Astrocyte (in vitro differentiated cells and primary cell): ENCODE results near the gene SLC25A21. TPM values are rescaled to one million over a fixed set of nuclear protein-coding genes. Genes with fewer than 3 reads are reported as not detected.

Source experiments
- DNase-seq: peaks from one replicate; pipeline ENCODE4 v3.0.0-alpha.2; 2010; ENCODE audit warnings: low read depth
- FAIRE-seq: peaks from 2 replicates; lab custom pipeline; 2011; peaks lifted over from hg19 to GRCh38; lab: Jason Lieb, UNC
- H2AFZ ChIP-seq: 2 replicates; pipeline ENCODE4 v1.6.0; 2012; ENCODE audit warnings: low read depth, low read length, inconsistent platforms
- H3K27ac ChIP-seq: 2 replicates; pipeline ENCODE4 v1.5.1; 2011; ENCODE audit warnings: low read depth, low read length, inconsistent platforms
- H3K27me3 ChIP-seq: 2 replicates; pipeline ENCODE4 v1.6.0; 2011; ENCODE audit warnings: low read length, inconsistent platforms; ENCODE audit not compliant: insufficient read depth
- H3K36me3 ChIP-seq: 2 replicates; pipeline ENCODE4 v1.5.1; 2011; ENCODE audit warnings: low read length, inconsistent platforms; ENCODE audit not compliant: insufficient read depth
- H3K4me1 ChIP-seq: 2 replicates; pipeline ENCODE4 v1.5.1; 2011; ENCODE audit warnings: low read length, inconsistent platforms; ENCODE audit not compliant: insufficient read depth
- H3K4me2 ChIP-seq: 2 replicates; pipeline ENCODE4 v1.6.0; 2012; ENCODE audit warnings: low read length, inconsistent platforms
- H3K4me3 ChIP-seq: 2 replicates; pipeline ENCODE4 v1.5.1; 2011; ENCODE audit warnings: low read depth, mild to moderate bottlenecking, low read length, inconsistent platforms; ENCODE audit not compliant: insufficient read depth
- H3K79me2 ChIP-seq: 2 replicates; pipeline ENCODE4 v1.6.0; 2012; ENCODE audit warnings: mild to moderate bottlenecking, low read length, inconsistent platforms; ENCODE audit not compliant: insufficient read depth
- H3K9ac ChIP-seq: 2 replicates; pipeline ENCODE4 v1.6.0; 2012; ENCODE audit warnings: mild to moderate bottlenecking, low read length, inconsistent platforms
- H3K9me3 ChIP-seq: 2 replicates; pipeline ENCODE4 v1.5.1; 2012; ENCODE audit warnings: low read depth, mild to moderate bottlenecking, low read length, inconsistent platforms; ENCODE audit not compliant: insufficient read depth
- H4K20me1 ChIP-seq: 2 replicates; pipeline ENCODE4 v1.6.0; 2012; ENCODE audit warnings: low read length, inconsistent platforms; ENCODE audit not compliant: insufficient read depth
- H3K27ac Mint-ChIP-seq: one replicate; pipeline ENCODE4 v1.8.0; 2021; ENCODE audit warnings: mild to moderate bottlenecking, mixed read lengths; ENCODE audit not compliant: unreplicated experiment
- H3K27me3 Mint-ChIP-seq: one replicate; pipeline ENCODE4 v1.8.0; 2021; ENCODE audit warnings: low read depth, mixed read lengths; ENCODE audit not compliant: unreplicated experiment
- H3K36me3 Mint-ChIP-seq: one replicate; pipeline ENCODE4 v1.8.0; 2021; ENCODE audit warnings: low read depth, mixed read lengths; ENCODE audit not compliant: unreplicated experiment
- H3K4me1 Mint-ChIP-seq: one replicate; pipeline ENCODE4 v1.8.0; 2021; ENCODE audit warnings: low read depth, mixed read lengths; ENCODE audit not compliant: unreplicated experiment
- H3K4me3 Mint-ChIP-seq: one replicate; pipeline ENCODE4 v1.8.0; 2021; ENCODE audit warnings: mild to moderate bottlenecking, moderate library complexity, mixed read lengths; ENCODE audit not compliant: unreplicated experiment
- H3K9me3 Mint-ChIP-seq: one replicate; pipeline ENCODE4 v1.8.0; 2021; ENCODE audit warnings: mild to moderate bottlenecking, mixed read lengths; ENCODE audit not compliant: unreplicated experiment
- EZH2 ChIP-seq: IDR thresholded peaks from 2 replicates; pipeline ENCODE4 v1.6.1; 2012; ENCODE audit warnings: mild to moderate bottlenecking, low read length, inconsistent platforms; ENCODE audit not compliant: insufficient read depth
- total RNA-seq: library from RNA; stranded (reverse); gene quantifications from 2 replicates; pipeline ENCODE4 v1.2.1, GENCODE V29; 2021
- TF ChIP-seq, protein P1 (sequence below): IDR thresholded peaks from 2 replicates; pipeline ENCODE4 v1.5.1; 2011; ENCODE audit warnings: low read depth, mild to moderate bottlenecking, inconsistent platforms, low read length, moderate library complexity; ENCODE audit not compliant: insufficient read depth

SLC25A21 gene
- total RNA-seq, 1 donor from 2014 or later: 1.5 TPM

DNA sequence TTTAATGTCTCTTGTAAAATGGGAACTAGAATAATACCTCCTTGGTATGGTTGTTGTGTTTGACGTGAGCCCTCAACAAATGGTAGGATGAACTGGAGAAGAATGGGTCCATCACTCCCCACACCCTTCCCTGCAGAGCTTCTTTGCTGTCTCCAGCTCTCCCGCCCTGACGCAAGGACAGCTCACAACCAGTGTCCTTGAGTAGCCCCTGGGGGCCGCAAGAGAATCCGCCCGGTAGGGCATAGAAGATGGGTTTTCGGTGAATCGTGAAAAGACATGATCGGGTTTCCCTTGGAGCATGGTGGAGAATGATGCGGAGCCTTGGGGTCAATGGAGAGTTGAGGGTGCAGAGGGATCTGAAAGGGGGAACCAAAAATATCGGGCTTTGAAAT is 516.8 kb downstream of the SLC25A21 start:
- Mint-ChIP-seq H3K4me3 (peak overlapping the region; percentile 73), H3K27ac (peak overlapping the region; percentile 26), H3K4me1 (peaks cover 4% of the 10 kb centered on the region), H3K27me3 (peaks cover 94% of the 10 kb centered on the region), H3K36me3 (peaks cover 1% of the 10 kb centered on the region), H3K9me3 (peaks cover 25% of the 10 kb centered on the region)
- Histone ChIP-seq H3K9me3 (peaks cover 11% of the 10 kb centered on the region), H3K4me1 (peaks cover 10% of the 10 kb centered on the region), H4K20me1 (no peaks in the 10 kb centered on the region), H3K4me3 (no peak overlapping the region), H3K27me3 (peaks cover 98% of the 10 kb centered on the region), H3K27ac (no peak overlapping the region), H3K4me2 (peak overlapping the region; percentile 60), H2AFZ (no peak overlapping the region), H3K79me2 (no peaks in the 10 kb centered on the region), H3K9ac (no peak overlapping the region), H3K36me3 (no peaks in the 10 kb centered on the region)
- FAIRE-seq (no peak), DNase-seq (no peak)
- TF ChIP-seq EZH2: no peak
- TF ChIP-seq, protein P1, sequence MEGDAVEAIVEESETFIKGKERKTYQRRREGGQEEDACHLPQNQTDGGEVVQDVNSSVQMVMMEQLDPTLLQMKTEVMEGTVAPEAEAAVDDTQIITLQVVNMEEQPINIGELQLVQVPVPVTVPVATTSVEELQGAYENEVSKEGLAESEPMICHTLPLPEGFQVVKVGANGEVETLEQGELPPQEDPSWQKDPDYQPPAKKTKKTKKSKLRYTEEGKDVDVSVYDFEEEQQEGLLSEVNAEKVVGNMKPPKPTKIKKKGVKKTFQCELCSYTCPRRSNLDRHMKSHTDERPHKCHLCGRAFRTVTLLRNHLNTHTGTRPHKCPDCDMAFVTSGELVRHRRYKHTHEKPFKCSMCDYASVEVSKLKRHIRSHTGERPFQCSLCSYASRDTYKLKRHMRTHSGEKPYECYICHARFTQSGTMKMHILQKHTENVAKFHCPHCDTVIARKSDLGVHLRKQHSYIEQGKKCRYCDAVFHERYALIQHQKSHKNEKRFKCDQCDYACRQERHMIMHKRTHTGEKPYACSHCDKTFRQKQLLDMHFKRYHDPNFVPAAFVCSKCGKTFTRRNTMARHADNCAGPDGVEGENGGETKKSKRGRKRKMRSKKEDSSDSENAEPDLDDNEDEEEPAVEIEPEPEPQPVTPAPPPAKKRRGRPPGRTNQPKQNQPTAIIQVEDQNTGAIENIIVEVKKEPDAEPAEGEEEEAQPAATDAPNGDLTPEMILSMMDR: no peak

DNA sequence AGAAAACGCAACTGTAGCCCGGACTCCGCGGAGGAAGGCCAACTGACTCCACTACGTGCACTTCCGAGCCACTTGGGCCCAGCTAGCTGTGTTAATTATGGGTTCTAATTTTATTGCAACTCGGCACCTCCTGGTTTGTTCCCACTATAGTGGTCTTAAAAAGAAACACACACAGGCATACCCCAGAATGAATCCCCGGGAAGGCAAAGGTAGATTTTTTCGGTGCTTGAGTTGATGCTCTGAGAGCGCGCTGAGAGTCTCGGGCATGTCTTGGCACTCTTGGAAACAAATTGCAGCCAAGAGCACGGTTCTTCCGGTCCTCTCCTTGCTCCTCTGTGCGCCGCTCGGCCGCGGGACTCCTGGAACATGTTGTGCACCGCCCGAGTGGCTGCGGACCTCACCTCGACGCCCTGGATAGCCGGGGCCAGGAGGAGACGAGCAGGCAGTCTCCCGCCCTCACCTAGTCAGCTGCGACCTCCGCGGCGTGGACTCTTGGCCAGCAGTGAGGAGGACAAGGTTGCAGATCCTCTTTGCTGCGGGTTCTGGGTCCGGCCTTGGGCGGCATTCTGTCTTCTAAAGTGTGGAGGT is 517.5 kb downstream of the SLC25A21 start:
- H3K4me1 Mint-ChIP-seq: peaks cover 4% of the 10 kb centered on the region
- H3K9me3 ChIP-seq: peaks cover 11% of the 10 kb centered on the region
- peaks cover 10% of the 10 kb centered on the region for H3K4me1 ChIP-seq
- DNase-seq (no peak), FAIRE-seq (no peak)
- no peak overlapping the region for H3K27ac ChIP-seq
- H3K27me3 ChIP-seq: peaks cover 97% of the 10 kb centered on the region
- H3K27me3 Mint-ChIP-seq: peaks cover 94% of the 10 kb centered on the region
- no peak overlapping the region for H2AFZ ChIP-seq
- no peak overlapping the region for H3K4me3 ChIP-seq
- no peak overlapping the region for H3K9ac ChIP-seq
- H3K27ac Mint-ChIP-seq: no peak overlapping the region
- peaks cover under 1% of the 10 kb centered on the region for H3K36me3 Mint-ChIP-seq
- H4K20me1 ChIP-seq: no peaks in the 10 kb centered on the region
- TF ChIP-seq, protein P1: no peak
- peak; percentile 30 for TF ChIP-seq EZH2
- no peak overlapping the region for H3K4me2 ChIP-seq
- no peaks in the 10 kb centered on the region for H3K36me3 ChIP-seq
- H3K9me3 Mint-ChIP-seq: peaks cover 21% of the 10 kb centered on the region
- H3K4me3 Mint-ChIP-seq: no peak overlapping the region
- H3K79me2 ChIP-seq: no peaks in the 10 kb centered on the region
